ENCODE data around the gene TMX4. TPM values are rescaled to one million over a fixed set of nuclear protein-coding genes. Genes with fewer than 3 reads are reported as not detected.

TMX4 gene
- total and polyA plus RNA-seq, 7 donors = 3.0 to 93.8 (median 63.4) TPM

GRCh38 chr20:7993238-7993637, 26.3 kb downstream of the TMX4 start:
- no peak for TF ChIP-seq EP300 (IDR thresholded peaks at IDR 0.05)
- no peak for TF ChIP-seq CTCF (IDR thresholded peaks at IDR 0.05)
- TF ChIP-seq POLR2A (IDR thresholded peaks at IDR 0.05) = no peak
- TF ChIP-seq POLR2AphosphoS5 (IDR thresholded peaks at IDR 0.05) = no peak
- H3K4me3 ChIP-seq = no peak overlapping the region
- 92 to 96% methylated on average over 2 of the region's 2 CpGs for WGBS, 2 donors
- no peaks in the 10 kb centered on the region for H3K4me1 ChIP-seq
- peaks cover 6 to 74% (median 24%) of the 10 kb centered on the region in 4 donors for H3K36me3 ChIP-seq
- no peaks in the 10 kb centered on the region for H3K27me3 ChIP-seq
- no peak for DNase-seq
- H3K9me3 ChIP-seq = no peaks in the 10 kb centered on the region
- no peak overlapping the region for H3K27ac ChIP-seq
- intact Hi-C loops (cut with DNase I) = no loop called here

- Histone ChIP-seq H3K36me3 (peaks cover 6 to 74% (median 9%) of the 10 kb centered on the region in 4 donors), H3K4me1 (no peaks in the 10 kb centered on the region), H3K27ac (no peak overlapping the region), H3K9me3 (no peaks in the 10 kb centered on the region), H3K27me3 (no peaks in the 10 kb centered on the region), H3K4me3 (no peak overlapping the region)
- TF ChIP-seq POLR2A (IDR thresholded peaks at IDR 0.05) (no peak), CTCF (IDR thresholded peaks at IDR 0.05) (no peak), POLR2AphosphoS5 (IDR thresholded peaks at IDR 0.05) (no peak), EP300 (IDR thresholded peaks at IDR 0.05) (no peak)
- no peak for DNase-seq
- intact Hi-C loops (cut with DNase I) = no loop called here
These were observed 29.2 kb downstream of the TMX4 start for GRCh38 chr20:7990385-7990784.

GRCh38 chr20:7989379-7989778, 30.2 kb downstream of the TMX4 start:
- no peaks in the 10 kb centered on the region for H3K9me3 ChIP-seq
- WGBS, 2 donors = 74 to 83% methylated on average over 1 of the region's 1 CpG
- H3K27ac ChIP-seq = no peak overlapping the region
- TF ChIP-seq EP300 (IDR thresholded peaks at IDR 0.05) (no peak), POLR2AphosphoS5 (IDR thresholded peaks at IDR 0.05) (no peak), CTCF (IDR thresholded peaks at IDR 0.05) (no peak), POLR2A (IDR thresholded peaks at IDR 0.05) (no peak)
- H3K4me3 ChIP-seq = no peak overlapping the region
- no peaks in the 10 kb centered on the region for H3K4me1 ChIP-seq
- no peak for DNase-seq
- H3K36me3 ChIP-seq = peaks cover 4 to 73% (median 6%) of the 10 kb centered on the region in 4 donors
- intact Hi-C loops (cut with DNase I) = no loop called here
- no peaks in the 10 kb centered on the region for H3K27me3 ChIP-seq

GRCh38 chr20:7985916-7986315, 33.6 kb downstream of the TMX4 start:
- Histone ChIP-seq H3K4me1 (no peaks in the 10 kb centered on the region), H3K27ac (no peak overlapping the region), H3K9me3 (no peaks in the 10 kb centered on the region), H3K4me3 (no peak overlapping the region), H3K36me3 (peaks cover 5 to 83% (median 11%) of the 10 kb centered on the region in 4 donors), H3K27me3 (no peaks in the 10 kb centered on the region)
- intact Hi-C loops (cut with DNase I) = no loop called here
- WGBS, 2 donors = 97% methylated on average over 4 of the region's 4 CpGs
- DNase-seq = no peak
- TF ChIP-seq POLR2AphosphoS5 (IDR thresholded peaks at IDR 0.05) (no peak), EP300 (IDR thresholded peaks at IDR 0.05) (no peak), CTCF (IDR thresholded peaks at IDR 0.05) (no peak), POLR2A (IDR thresholded peaks at IDR 0.05) (no peak)

- H3K36me3 ChIP-seq = peaks cover 5 to 77% (median 11%) of the 10 kb centered on the region in 4 donors
- no peak overlapping the region for H3K27ac ChIP-seq
- no peak overlapping the region for H3K4me3 ChIP-seq
- TF ChIP-seq POLR2AphosphoS5 (IDR thresholded peaks at IDR 0.05) = no peak
- no peak for TF ChIP-seq CTCF (IDR thresholded peaks at IDR 0.05)
- WGBS, 2 donors = 94 to 96% methylated on average over 2 of the region's 2 CpGs
- no peaks in the 10 kb centered on the region for H3K9me3 ChIP-seq
- H3K4me1 ChIP-seq = no peaks in the 10 kb centered on the region
- intact Hi-C loops (cut with DNase I) = loop anchor here (5.0 kb wide), 2 partner anchors 47 to 738 kb away; no protein-coding TSS in a partner anchor
- H3K27me3 ChIP-seq = no peaks in the 10 kb centered on the region
- no peak for DNase-seq
These were observed 35.4 kb downstream of the TMX4 start for GRCh38 chr20:7984192-7984591.
